AG04449 (cell line): ENCODE results near the gene MAP2K1.
"Not testable (repeated sequence)": the region's sequence is repeated elsewhere in the genome, so short reads cannot be mapped to it uniquely, and the experiment has no call there.

Experiments
- CTCF ChIA-PET: fragments of 350-600 bp; formaldehyde crosslinking; extraction: SDS; loops from one replicate; lab custom pipeline; 2021; ENCODE audit warnings: antibody characterized with exemption; lab: Yijun Ruan, JAX
- POLR2A ChIA-PET: fragments of 400-600, 350-600 bp; formaldehyde crosslinking; extraction: SDS; loops from one replicate; lab custom pipeline; 2020; ENCODE audit warnings: antibody characterized with exemption, inconsistent platforms; lab: Yijun Ruan, JAX
- DNase-seq: peaks from one replicate; pipeline ENCODE4 v3.0.0-alpha.2; 2010; ENCODE audit warnings: low read depth, low spot score
- H3K4me3 ChIP-seq: 2 replicates; pipeline ENCODE4 v1.5.1; 2011; ENCODE audit warnings: low read depth, mild to moderate bottlenecking, control low read depth, low read length
- CTCF ChIP-seq: IDR thresholded peaks from one replicate; pipeline ENCODE4 v1.5.1; 2011; ENCODE audit warnings: mild to moderate bottlenecking, moderate library complexity, low read length, control low read depth, inconsistent platforms; ENCODE audit not compliant: insufficient read depth; ENCODE audit errors: missing control alignments

MAP2K1 gene

GRCh38 chr15:66461917-66462316 is 75.2 kb downstream of the MAP2K1 start:
- no peak for DNase-seq
- no peak for TF ChIP-seq CTCF
- ChIA-PET CTCF (interaction anchor here (4.2 kb wide), 1 partner anchor 36 kb away, joined by 24 read pairs; the partner anchor contains the start of gene SNAPC5), POLR2A (no interaction called here)
- H3K4me3 ChIP-seq = no peak overlapping the region

- DNase-seq = no peak
- ChIA-PET POLR2A (no interaction called here), CTCF (no interaction called here)
Observed at GRCh38 chr15:66462627-66463026, 75.9 kb downstream of the MAP2K1 start.

GRCh38 chr15:66465294-66465693 is 78.6 kb downstream of the MAP2K1 start:
- H3K4me3 ChIP-seq, CTCF ChIA-PET, DNase-seq, POLR2A ChIA-PET: not testable (repeated sequence)

More at GRCh38 chr15:66462627-66463026, 75.9 kb downstream of the MAP2K1 start:
- H3K4me3 ChIP-seq = no peak overlapping the region
- no peak for TF ChIP-seq CTCF

- DNase-seq, H3K4me3 ChIP-seq, POLR2A ChIA-PET: not testable (repeated sequence)
- CTCF ChIA-PET = interaction anchor here (1.2 to 2.5 kb wide), 2 partner anchors 31 to 80 kb away, joined by 3 to 14 read pairs; partner anchors contain the start of gene SNAPC5
Observed at GRCh38 chr15:66467162-66468040, 80.7 kb downstream of the MAP2K1 start.

GRCh38 chr15:66470825-66471224 is 84.1 kb downstream of the MAP2K1 start:
- CTCF ChIA-PET = interaction anchor here (1.3 to 1.4 kb wide), 2 partner anchors 11 to 27 kb away, joined by 4 to 5 read pairs; partner anchors contain the start of gene SNAPC5
- H3K4me3 ChIP-seq, DNase-seq: not testable (repeated sequence)
- POLR2A ChIA-PET = interaction anchor here (1.3 kb wide), 1 partner anchor 10 kb away, joined by 3 read pairs; no protein-coding TSS in a partner anchor

- ChIA-PET POLR2A (interaction anchor here (1.6 kb wide), 1 partner anchor 25 kb away, joined by 5 read pairs; the partner anchor contains the start of gene SNAPC5), CTCF (interaction anchor here (0.7 to 2.0 kb wide), 3 partner anchors 26 to 95 kb away, joined by 3 to 5 read pairs (median 4); no protein-coding TSS in a partner anchor)
- no peak for DNase-seq
- H3K4me3 ChIP-seq = no peak overlapping the region
- no peak for TF ChIP-seq CTCF
Observed at GRCh38 chr15:66472176-66472999, 85.7 kb downstream of the MAP2K1 start.

GRCh38 chr15:66474135-66474534 is 87.4 kb downstream of the MAP2K1 start:
- POLR2A ChIA-PET = no interaction called here
- CTCF ChIA-PET = interaction anchor here (1.1 to 4.1 kb wide), 4 partner anchors 14 to 93 kb away, joined by 3 to 29 read pairs (median 6); partner anchors contain the start of gene SNAPC5
- no peak for DNase-seq
- no peak overlapping the region for H3K4me3 ChIP-seq
- TF ChIP-seq CTCF = no peak
